ENCODE measurements around the gene TMEM135. TPM values are rescaled to one million over a fixed set of nuclear protein-coding genes. Genes with fewer than 3 reads are reported as not detected.

The TMEM135 gene
- total RNA-seq, 1 experiment from 2014 or later = 14.0 TPM

- BruUV-seq (replicated peaks) = no TSS peak
Observed at GRCh38 chr11:87301785-87302540, 264.2 kb downstream of the TMEM135 start.

DNA sequence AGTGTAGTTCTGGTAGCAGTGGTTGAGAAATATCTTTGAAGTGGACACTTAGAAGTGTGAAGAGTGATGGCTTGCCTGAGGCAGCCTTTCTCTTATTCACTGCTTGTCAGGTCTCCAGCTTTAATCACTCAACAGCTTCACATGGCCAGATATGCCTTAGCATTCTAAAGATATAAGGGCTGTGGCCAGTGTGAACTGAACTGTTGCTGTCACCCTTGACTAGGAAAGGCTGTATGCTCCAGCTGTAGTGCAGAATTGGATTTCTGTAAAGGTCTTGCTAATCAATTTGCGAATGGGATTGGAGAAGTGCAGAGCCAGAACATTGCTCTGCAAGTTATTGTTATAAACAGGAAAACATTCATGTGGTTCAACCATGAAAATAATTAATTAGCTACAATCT lies 266.7 kb downstream of the TMEM135 start:
- no peaks in the 10 kb centered on the region for H3K9me3 ChIP-seq (ENCODE audit: low read length)
- TF ChIP-seq, protein P1, sequence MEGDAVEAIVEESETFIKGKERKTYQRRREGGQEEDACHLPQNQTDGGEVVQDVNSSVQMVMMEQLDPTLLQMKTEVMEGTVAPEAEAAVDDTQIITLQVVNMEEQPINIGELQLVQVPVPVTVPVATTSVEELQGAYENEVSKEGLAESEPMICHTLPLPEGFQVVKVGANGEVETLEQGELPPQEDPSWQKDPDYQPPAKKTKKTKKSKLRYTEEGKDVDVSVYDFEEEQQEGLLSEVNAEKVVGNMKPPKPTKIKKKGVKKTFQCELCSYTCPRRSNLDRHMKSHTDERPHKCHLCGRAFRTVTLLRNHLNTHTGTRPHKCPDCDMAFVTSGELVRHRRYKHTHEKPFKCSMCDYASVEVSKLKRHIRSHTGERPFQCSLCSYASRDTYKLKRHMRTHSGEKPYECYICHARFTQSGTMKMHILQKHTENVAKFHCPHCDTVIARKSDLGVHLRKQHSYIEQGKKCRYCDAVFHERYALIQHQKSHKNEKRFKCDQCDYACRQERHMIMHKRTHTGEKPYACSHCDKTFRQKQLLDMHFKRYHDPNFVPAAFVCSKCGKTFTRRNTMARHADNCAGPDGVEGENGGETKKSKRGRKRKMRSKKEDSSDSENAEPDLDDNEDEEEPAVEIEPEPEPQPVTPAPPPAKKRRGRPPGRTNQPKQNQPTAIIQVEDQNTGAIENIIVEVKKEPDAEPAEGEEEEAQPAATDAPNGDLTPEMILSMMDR (conservative IDR thresholded peaks at IDR 0.05; ENCODE audit: low read depth, low read length) = no peak
- TF ChIP-seq EZH2 (IDR thresholded peaks at IDR 0.05; ENCODE audit: low read length, unreplicated experiment) (no peak), EZH2phosphoT487 (IDR thresholded peaks at IDR 0.05; ENCODE audit: borderline replicate concordance, low read length) (no peak)
- H3K9me2 ChIP-seq (replicated peaks; ENCODE audit: low read length) = no peaks in the 10 kb centered on the region
- no peak overlapping the region for H2AFZ ChIP-seq (ENCODE audit: low read length)
- DNase-seq (no peak), ATAC-seq (no peak)
- H3F3A ChIP-seq (ENCODE audit: low read length, unreplicated experiment) = no peaks in the 10 kb centered on the region
- ChIA-PET POLR2A (ENCODE audit: unreplicated experiment) (no interaction called here), CTCF (no interaction called here)
- H3K27me3 ChIP-seq (ENCODE audit: low read length) = no peaks in the 10 kb centered on the region
- BruUV-seq (replicated peaks) = no TSS peak
- no peak overlapping the region for H3K4me2 ChIP-seq (ENCODE audit: low read length)
- peaks cover 5% of the 10 kb centered on the region for H3K4me1 ChIP-seq (ENCODE audit: insufficient read depth, low read length)
- no peaks in the 10 kb centered on the region for H3K36me3 ChIP-seq (ENCODE audit: low read depth, low read length)
- H3K27ac ChIP-seq (ENCODE audit: low read length) = no peak overlapping the region
- H3K4me3 ChIP-seq (ENCODE audit: low read length) = no peak overlapping the region
- intact Hi-C loops (cut with micrococcal nuclease) = no loop called here
- no peaks in the 10 kb centered on the region for H4K20me1 ChIP-seq (ENCODE audit: low read length)
- no peaks in the 10 kb centered on the region for H3K79me2 ChIP-seq (ENCODE audit: low read length)
- no peak overlapping the region for H3K9ac ChIP-seq (ENCODE audit: low read length)

More at GRCh38 chr11:87301785-87302540, 264.2 kb downstream of the TMEM135 start:
- no peak for TF ChIP-seq EZH2phosphoT487 (IDR thresholded peaks at IDR 0.05; ENCODE audit: borderline replicate concordance, low read length)
- no peaks in the 10 kb centered on the region for H3F3A ChIP-seq (ENCODE audit: low read length, unreplicated experiment)
- no peaks in the 10 kb centered on the region for H3K36me3 ChIP-seq (ENCODE audit: low read depth, low read length)
- peaks cover 5% of the 10 kb centered on the region for H3K4me1 ChIP-seq (ENCODE audit: insufficient read depth, low read length)
- no peak overlapping the region for H3K27ac ChIP-seq (ENCODE audit: low read length)
- no peaks in the 10 kb centered on the region for H3K79me2 ChIP-seq (ENCODE audit: low read length)
- ChIA-PET POLR2A (ENCODE audit: unreplicated experiment) (no interaction called here), CTCF (no interaction called here)
- no peak for DNase-seq
- no peaks in the 10 kb centered on the region for H3K27me3 ChIP-seq (ENCODE audit: low read length)
- no peak for ATAC-seq
- no peaks in the 10 kb centered on the region for H3K9me3 ChIP-seq (ENCODE audit: low read length)
- no peak overlapping the region for H3K4me2 ChIP-seq (ENCODE audit: low read length)
- intact Hi-C loops (cut with micrococcal nuclease) = no loop called here
- H2AFZ ChIP-seq (ENCODE audit: low read length) = no peak overlapping the region
- H3K9me2 ChIP-seq (replicated peaks; ENCODE audit: low read length) = no peaks in the 10 kb centered on the region
- no peaks in the 10 kb centered on the region for H4K20me1 ChIP-seq (ENCODE audit: low read length)
- H3K9ac ChIP-seq (ENCODE audit: low read length) = no peak overlapping the region
- H3K4me3 ChIP-seq (ENCODE audit: low read length) = no peak overlapping the region

GRCh38 chr11:87306262-87306851 lies 268.6 kb downstream of the TMEM135 start:
- no peaks in the 10 kb centered on the region for H3K9me2 ChIP-seq (replicated peaks; ENCODE audit: low read length)
- H3K4me1 ChIP-seq (ENCODE audit: insufficient read depth, low read length) = no peaks in the 10 kb centered on the region
- H3K9me3 ChIP-seq (ENCODE audit: low read length) = no peaks in the 10 kb centered on the region
- BruUV-seq (replicated peaks) = no TSS peak
- no peak for TF ChIP-seq EZH2phosphoT487 (IDR thresholded peaks at IDR 0.05; ENCODE audit: borderline replicate concordance, low read length)
- TF ChIP-seq, protein P1 (conservative IDR thresholded peaks at IDR 0.05; ENCODE audit: low read depth, low read length) = no peak
- TF ChIP-seq EZH2 (IDR thresholded peaks at IDR 0.05; ENCODE audit: low read length, unreplicated experiment) = no peak
- no peak overlapping the region for H3K4me3 ChIP-seq (ENCODE audit: low read length)
- no peaks in the 10 kb centered on the region for H3K27me3 ChIP-seq (ENCODE audit: low read length)
- H3K36me3 ChIP-seq (ENCODE audit: low read depth, low read length) = no peaks in the 10 kb centered on the region
- H3K79me2 ChIP-seq (ENCODE audit: low read length) = no peaks in the 10 kb centered on the region
- DNase-seq (no peak), ATAC-seq (no peak)
- no peaks in the 10 kb centered on the region for H3F3A ChIP-seq (ENCODE audit: low read length, unreplicated experiment)
- CTCF ChIA-PET = no interaction called here
- POLR2A ChIA-PET (ENCODE audit: unreplicated experiment) = no interaction called here
- H3K4me2 ChIP-seq (ENCODE audit: low read length) = no peak overlapping the region
- H3K27ac ChIP-seq (ENCODE audit: low read length) = no peak overlapping the region
- H4K20me1 ChIP-seq (ENCODE audit: low read length) = no peaks in the 10 kb centered on the region
- intact Hi-C loops (cut with micrococcal nuclease) = no loop called here
- H2AFZ ChIP-seq (ENCODE audit: low read length) = no peak overlapping the region
- no peak overlapping the region for H3K9ac ChIP-seq (ENCODE audit: low read length)

All from PC-3 (cell line).